DOHH2 (cell line): Measurements from ENCODE around the gene BNC2.

ENCODE experiments used
- H3F3A ChIP-seq: fragments of 200-600 bp; sonication (generic), shearing (Covaris generic); 2 replicates; pipeline ENCODE4 v1.6.0; 2016; ENCODE audit warnings: antibody characterized with exemption, mild to moderate bottlenecking; ENCODE audit not compliant: control insufficient read depth, insufficient read depth
- H3K27ac ChIP-seq: fragments of 200-600 bp; sonication (generic); 2 replicates; pipeline ENCODE4 v1.5.1; 2014; ENCODE audit warnings: low read depth, mild to moderate bottlenecking, low read length, moderate library complexity
- H3K27me3 ChIP-seq: fragments of 200-600 bp; sonication (generic); 2 replicates; pipeline ENCODE4 v1.6.1; 2014; ENCODE audit warnings: mild to moderate bottlenecking, low read length, mixed read lengths; ENCODE audit not compliant: control insufficient read depth
- H3K36me3 ChIP-seq: fragments of 200-600 bp; sonication (generic); 2 replicates; pipeline ENCODE4 v1.6.1; 2014; ENCODE audit warnings: mild to moderate bottlenecking, low read length, moderate library complexity, mixed read lengths; ENCODE audit not compliant: control insufficient read depth
- H3K4me1 ChIP-seq: fragments of 200-600 bp; sonication (generic); 2 replicates; pipeline ENCODE4 v1.6.1; 2014; ENCODE audit warnings: mild to moderate bottlenecking, low read length, mixed read lengths; ENCODE audit not compliant: control insufficient read depth
- H3K4me2 ChIP-seq: fragments of 200-600 bp; sonication (generic); 2 replicates; pipeline ENCODE4 v1.6.0; 2014; ENCODE audit warnings: mild to moderate bottlenecking, low read length, moderate library complexity
- H3K4me3 ChIP-seq: fragments of 200-600 bp; sonication (generic); 2 replicates; pipeline ENCODE4 v1.5.1; 2014; ENCODE audit warnings: mild to moderate bottlenecking, low read length, mixed read lengths
- H3K79me2 ChIP-seq: fragments of 200-600 bp; sonication (generic); 2 replicates; pipeline ENCODE4 v1.6.1; 2014; ENCODE audit warnings: mild to moderate bottlenecking, low read length, mixed read lengths; ENCODE audit not compliant: control insufficient read depth
- H3K9me2 ChIP-seq: fragments of 200-600 bp; sonication (generic); replicated peaks from 2 replicates; pipeline ENCODE4 v1.6.1; 2014; ENCODE audit warnings: mild to moderate bottlenecking, low read length, mixed read lengths; ENCODE audit not compliant: control insufficient read depth
- H3K9me3 ChIP-seq: fragments of 200-600 bp; sonication (generic); 2 replicates; pipeline ENCODE4 v1.6.1; 2014; ENCODE audit warnings: antibody characterized with exemption, low read length, mixed read lengths; ENCODE audit not compliant: control insufficient read depth, insufficient read depth
- H4K20me1 ChIP-seq: fragments of 200-600 bp; sonication (generic); 2 replicates; pipeline ENCODE4 v1.6.0; 2014; ENCODE audit warnings: low read depth, mild to moderate bottlenecking, antibody characterized with exemption, low read length, moderate library complexity; ENCODE audit not compliant: control insufficient read depth, insufficient read depth
- EZH2phosphoT487 ChIP-seq: fragments of 200-600 bp; sonication (generic); IDR thresholded peaks from 2 replicates; pipeline ENCODE4 v1.6.1; 2017; ENCODE audit warnings: borderline replicate concordance, mild to moderate bottlenecking, antibody characterized with exemption, low read length, moderate library complexity, mixed read lengths
- TF ChIP-seq, protein P1 (sequence below): fragments of 200-600 bp; sonication (generic); IDR thresholded peaks from one replicate; pipeline ENCODE4 v1.5.1; 2014; ENCODE audit warnings: antibody characterized with exemption, mild to moderate bottlenecking, low read depth, low read length; ENCODE audit not compliant: poor library complexity, severe bottlenecking

Gene BNC2

DNA sequence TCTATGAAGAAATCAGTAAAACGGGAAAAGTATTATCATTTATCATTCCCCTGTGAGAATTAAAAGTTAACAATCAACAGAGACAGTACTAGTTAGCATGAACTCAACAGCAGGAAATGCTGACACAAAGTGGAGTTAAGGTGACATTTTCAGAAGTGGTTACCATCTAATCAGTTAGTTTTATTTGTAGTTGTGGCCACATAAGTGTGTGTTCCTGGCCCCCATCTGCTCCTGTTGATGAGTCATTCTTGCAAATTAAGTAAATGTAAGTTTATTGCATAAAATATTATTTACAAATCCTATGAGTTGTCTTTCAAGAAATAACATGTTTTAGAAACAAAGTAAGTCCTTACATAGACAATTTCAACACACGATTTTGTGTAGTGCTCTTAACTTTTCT lies 8.9 kb upstream of the BNC2 start:
- Histone ChIP-seq H3K4me3 (no peak overlapping the region), H3K4me1 (no peaks in the 10 kb centered on the region), H3K79me2 (no peaks in the 10 kb centered on the region), H3K9me2 (no peaks in the 10 kb centered on the region), H3K4me2 (no peak overlapping the region), H3F3A (no peaks in the 10 kb centered on the region), H3K27me3 (no peaks in the 10 kb centered on the region), H3K9me3 (peaks cover 8% of the 10 kb centered on the region), H4K20me1 (no peaks in the 10 kb centered on the region), H3K27ac (no peak overlapping the region), H3K36me3 (no peaks in the 10 kb centered on the region)
- TF ChIP-seq EZH2phosphoT487 = no peak
- TF ChIP-seq, protein P1, sequence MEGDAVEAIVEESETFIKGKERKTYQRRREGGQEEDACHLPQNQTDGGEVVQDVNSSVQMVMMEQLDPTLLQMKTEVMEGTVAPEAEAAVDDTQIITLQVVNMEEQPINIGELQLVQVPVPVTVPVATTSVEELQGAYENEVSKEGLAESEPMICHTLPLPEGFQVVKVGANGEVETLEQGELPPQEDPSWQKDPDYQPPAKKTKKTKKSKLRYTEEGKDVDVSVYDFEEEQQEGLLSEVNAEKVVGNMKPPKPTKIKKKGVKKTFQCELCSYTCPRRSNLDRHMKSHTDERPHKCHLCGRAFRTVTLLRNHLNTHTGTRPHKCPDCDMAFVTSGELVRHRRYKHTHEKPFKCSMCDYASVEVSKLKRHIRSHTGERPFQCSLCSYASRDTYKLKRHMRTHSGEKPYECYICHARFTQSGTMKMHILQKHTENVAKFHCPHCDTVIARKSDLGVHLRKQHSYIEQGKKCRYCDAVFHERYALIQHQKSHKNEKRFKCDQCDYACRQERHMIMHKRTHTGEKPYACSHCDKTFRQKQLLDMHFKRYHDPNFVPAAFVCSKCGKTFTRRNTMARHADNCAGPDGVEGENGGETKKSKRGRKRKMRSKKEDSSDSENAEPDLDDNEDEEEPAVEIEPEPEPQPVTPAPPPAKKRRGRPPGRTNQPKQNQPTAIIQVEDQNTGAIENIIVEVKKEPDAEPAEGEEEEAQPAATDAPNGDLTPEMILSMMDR = no peak

DNA sequence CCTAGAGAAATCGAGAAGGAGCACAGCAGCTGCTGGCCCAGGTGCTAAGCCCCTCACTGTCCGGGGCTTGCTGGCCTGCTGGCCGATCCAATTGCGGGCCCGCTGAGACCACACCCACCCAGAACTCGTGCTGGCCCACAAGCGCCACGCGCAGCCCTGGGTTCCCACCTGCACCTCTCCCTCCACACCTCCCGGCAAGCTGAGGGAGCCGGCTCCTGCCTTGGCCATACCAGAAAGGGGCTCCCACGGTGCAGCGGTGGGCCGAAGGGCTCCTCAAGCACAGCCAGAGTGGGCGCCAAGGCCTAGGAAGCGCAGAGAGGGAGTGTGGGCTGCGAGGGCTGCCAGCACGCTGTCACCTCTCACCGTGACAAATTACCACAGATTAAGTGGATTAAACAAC lies 6.8 kb upstream of the BNC2 start:
- H3K27ac ChIP-seq = no peak overlapping the region
- no peaks in the 10 kb centered on the region for H3F3A ChIP-seq
- no peak for TF ChIP-seq EZH2phosphoT487
- TF ChIP-seq, protein P1 = no peak
- H3K4me2 ChIP-seq = no peak overlapping the region
- peaks cover 9% of the 10 kb centered on the region; the same call in 1 of the 2 replicates for H3K9me3 ChIP-seq
- H3K4me3 ChIP-seq = no peak overlapping the region
- no peaks in the 10 kb centered on the region for H3K9me2 ChIP-seq
- no peaks in the 10 kb centered on the region for H4K20me1 ChIP-seq
- no peaks in the 10 kb centered on the region for H3K27me3 ChIP-seq
- H3K79me2 ChIP-seq = no peaks in the 10 kb centered on the region
- H3K36me3 ChIP-seq = no peaks in the 10 kb centered on the region
- no peaks in the 10 kb centered on the region for H3K4me1 ChIP-seq

DNA sequence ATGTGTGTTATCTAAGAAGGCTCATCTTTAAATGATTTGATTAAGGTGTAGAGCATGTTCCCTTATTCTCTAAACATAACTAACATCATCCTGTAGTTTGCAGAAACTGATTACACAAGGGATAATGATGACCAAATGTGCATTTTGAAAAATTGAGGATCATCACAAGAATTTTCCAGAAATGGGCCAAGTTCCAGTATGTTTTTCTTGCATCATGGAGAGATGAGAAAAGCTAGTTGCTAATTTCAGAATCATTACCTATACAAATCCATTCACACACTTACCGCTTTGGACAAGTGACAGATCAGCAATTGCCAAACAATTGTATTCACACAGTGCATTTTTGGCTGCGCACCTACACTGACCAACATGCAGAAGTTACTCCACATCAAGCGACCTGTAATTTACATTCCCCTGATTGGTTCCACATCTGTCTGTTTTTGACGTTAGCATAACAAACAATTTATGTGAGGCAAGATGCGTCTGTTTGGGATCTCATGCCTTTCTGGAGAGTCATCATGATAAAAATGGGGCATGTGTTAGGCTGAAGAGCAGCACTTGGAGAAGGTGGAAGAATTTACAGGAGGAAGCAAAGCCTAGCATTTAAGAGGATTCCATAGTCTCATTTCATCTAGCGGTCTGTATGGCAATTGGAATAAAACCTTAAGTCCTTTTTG lies 2.8 kb upstream of the BNC2 start:
- TF ChIP-seq, protein P1 = no peak
- TF ChIP-seq EZH2phosphoT487 = no peak
- Histone ChIP-seq H3F3A (no peaks in the 10 kb centered on the region), H4K20me1 (no peaks in the 10 kb centered on the region), H3K9me3 (peaks cover 5% of the 10 kb centered on the region; the same call in 1 of the 2 replicates), H3K4me2 (no peak overlapping the region), H3K4me1 (no peaks in the 10 kb centered on the region), H3K27ac (no peak overlapping the region), H3K4me3 (no peak overlapping the region), H3K79me2 (no peaks in the 10 kb centered on the region), H3K36me3 (no peaks in the 10 kb centered on the region), H3K9me2 (no peaks in the 10 kb centered on the region), H3K27me3 (no peaks in the 10 kb centered on the region)
